ENCODE data around the gene UBE2Q2.
A peak's percentile ranks its signal among the peaks of the same experiment; 100 is the strongest.
"Not testable (repeated sequence)": the region's sequence is repeated elsewhere in the genome, so short reads cannot be mapped to it uniquely, and the experiment has no call there.

The UBE2Q2 gene

GRCh38 chr15:75823860-75824613 is 19.2 kb upstream of the UBE2Q2 start:
- DNase-seq (ENCODE audit: low read depth, low spot score) = no peak

GRCh38 chr15:75827691-75828090 is 15.6 kb upstream of the UBE2Q2 start:
- DNase-seq (ENCODE audit: low read depth, low spot score) = no peak

DNA sequence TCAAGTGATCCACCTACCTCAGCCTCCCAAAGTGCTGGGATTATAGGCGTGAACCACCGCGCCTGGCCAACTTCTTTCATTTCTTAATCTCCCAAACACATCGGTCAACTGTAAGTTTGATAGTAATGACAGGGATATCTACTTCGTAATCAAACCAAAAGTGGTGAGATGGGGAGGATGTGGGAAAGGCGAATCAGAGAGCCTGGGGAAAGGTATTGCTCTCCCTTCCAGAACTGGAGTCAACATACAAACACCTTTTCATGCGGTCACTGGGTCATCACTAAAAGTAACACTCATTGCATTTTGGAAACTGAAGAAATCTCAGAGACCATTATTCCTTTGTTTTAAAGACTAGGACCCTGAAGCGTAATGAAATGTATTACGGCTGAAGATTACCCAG is 14.8 kb upstream of the UBE2Q2 start:
- no peak for DNase-seq (ENCODE audit: low read depth, low spot score)

DNA sequence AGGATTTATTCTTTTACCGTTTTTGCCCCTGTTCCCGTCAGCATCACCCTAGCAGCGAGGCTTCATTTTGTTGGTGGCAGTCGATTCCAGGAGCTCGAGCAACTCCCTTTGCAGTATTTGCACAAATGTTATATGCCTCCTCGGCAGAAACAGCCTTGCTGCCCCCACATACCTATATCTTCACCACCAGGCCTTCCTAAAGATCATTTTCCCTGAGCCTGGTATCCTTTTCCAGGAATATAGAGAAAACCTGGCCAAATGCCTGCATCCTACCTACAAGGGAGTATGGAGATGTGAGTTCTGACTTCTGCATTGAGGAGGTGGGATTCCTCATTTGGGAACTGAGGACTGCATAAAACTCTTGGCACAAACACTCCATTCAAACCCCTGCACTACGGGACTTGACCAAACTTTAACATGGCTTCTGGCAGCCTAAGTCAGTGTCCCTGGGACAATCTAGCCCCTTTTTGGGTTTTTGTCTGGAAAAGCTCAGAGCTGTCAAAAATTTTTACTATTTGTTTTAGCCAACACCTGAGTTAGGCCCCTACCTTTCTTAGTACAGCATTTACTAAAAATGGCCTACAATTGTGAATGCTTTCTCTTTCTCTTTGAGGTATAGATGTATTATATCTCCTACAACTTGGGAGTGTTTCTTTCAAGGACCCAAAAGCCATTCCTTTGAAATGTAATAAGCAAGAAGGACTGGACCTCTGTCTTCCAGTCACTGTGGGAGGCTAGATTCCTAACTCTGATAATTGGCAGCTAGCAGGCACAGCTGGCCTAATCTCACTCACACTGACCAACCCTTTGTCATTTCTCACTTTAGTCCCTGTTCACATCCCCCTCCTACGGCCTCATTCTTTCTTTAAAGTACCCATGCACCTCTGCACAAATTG is 12.1 kb upstream of the UBE2Q2 start:
- DNase-seq (ENCODE audit: low read depth, low spot score) = no peak

DNA sequence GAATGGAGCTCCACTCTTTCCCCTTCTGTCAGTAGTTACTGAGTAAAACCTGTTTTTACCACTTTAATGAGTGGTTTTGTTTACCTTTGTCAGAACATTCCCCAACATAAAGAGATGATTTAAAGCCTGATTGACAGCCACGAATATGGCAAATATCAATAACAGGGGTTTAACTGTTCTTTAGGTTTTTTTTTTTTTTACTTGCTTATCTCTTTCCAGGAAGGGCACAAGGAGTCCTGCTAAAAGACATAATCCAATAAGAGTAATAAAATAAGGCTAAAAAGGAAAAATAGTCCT is 11.5 kb upstream of the UBE2Q2 start:
- DNase-seq (ENCODE audit: low read depth, low spot score) = no peak

DNA sequence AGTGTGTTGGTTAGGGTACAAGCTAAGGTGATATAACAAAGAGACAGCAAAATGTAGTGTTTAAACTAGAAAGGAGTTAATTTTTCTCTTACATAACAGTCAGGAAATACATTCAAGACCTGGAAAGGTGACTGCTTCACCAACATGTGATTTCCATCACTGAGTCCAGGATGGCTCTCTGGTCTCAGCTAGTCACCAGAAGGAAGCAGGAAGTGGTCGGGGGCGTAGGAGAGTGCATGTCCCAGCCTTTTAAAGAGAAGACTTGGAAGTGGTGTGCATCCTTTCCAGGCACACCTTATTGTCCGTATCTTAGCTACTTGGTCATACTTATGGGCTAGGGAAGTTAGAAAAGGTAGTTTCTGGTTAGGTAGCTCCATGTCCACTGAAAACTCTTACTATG is 11.1 kb upstream of the UBE2Q2 start:
- no peak for DNase-seq (ENCODE audit: low read depth, low spot score)

- DNase-seq (ENCODE audit: low read depth, low spot score) = no peak
Measured at GRCh38 chr15:75834021-75834420, 9.2 kb upstream of the UBE2Q2 start.

GRCh38 chr15:75835990-75836958 is 7.0 kb upstream of the UBE2Q2 start:
- no peak for DNase-seq (ENCODE audit: low read depth, low spot score)

DNA sequence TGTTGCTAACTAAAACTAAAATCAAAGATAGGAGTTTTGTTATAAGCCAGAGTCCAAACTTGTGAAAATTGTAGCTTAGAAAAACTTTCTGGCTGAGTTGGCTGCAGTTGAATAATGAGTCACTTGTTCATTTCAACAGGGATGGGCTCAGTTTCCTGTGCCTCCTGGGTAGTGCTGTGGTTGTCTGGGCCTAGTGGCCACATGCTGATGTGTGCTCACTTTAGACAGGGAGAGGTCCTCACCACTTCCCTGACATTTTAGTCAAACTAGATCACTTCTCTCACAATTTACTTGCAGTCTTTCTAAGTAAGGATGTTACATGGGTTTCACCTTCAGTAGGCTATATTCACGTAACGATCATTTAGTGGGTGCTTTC is 6.3 kb upstream of the UBE2Q2 start:
- DNase-seq (ENCODE audit: low read depth, low spot score) = peak; percentile 82

GRCh38 chr15:75840659-75841058 is 2.6 kb upstream of the UBE2Q2 start:
- DNase-seq (ENCODE audit: low read depth, low spot score) = peak; percentile 54

- DNase-seq (ENCODE audit: low read depth, low spot score) = no peak
Measured at GRCh38 chr15:75841626-75842025, 1.6 kb upstream of the UBE2Q2 start.

DNA sequence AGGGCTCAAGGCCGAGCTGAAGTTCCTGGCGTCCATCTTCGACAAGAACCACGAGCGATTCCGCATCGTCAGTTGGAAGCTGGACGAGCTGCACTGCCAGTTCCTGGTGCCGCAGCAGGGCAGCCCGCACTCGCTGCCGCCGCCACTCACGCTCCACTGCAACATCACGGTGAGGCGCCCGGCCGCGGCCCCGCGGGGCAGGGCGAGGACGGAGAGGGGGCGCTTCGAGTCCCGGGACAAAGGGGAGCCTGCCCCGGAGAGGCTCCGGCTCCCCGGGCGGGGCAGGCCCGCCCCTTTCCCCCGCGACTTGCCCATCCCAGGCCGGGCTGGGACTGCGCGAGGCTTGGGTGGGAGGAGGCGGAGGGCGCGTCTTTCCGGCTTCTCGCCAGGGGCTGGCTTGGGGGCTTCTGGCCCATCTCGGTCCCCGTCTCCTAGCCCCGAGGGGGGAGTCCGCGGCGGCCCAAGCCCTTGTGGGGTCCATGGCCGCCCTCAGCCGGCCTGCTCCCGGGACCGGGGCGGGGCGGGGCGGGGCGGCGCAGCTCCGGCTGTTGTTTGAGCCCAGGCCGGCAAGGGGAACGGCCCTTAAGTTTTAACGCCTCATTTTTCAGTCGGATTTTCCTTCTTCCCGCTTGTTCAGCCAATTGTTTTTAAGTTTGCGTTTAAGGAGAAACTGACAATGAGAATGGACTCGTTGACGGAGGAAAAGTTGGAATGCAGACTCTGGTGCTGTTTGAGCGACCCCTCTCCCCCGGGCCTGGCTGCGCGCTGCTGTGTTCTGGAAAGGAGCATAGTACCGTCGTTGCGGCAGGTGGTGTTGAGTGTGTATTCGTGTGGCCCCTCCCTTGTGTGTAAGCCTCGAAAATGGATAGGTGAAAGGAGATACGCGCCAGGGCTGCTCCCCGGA is 683 bp downstream of the UBE2Q2 start:
- DNase-seq (ENCODE audit: low read depth, low spot score) = peak; percentile 81

DNA sequence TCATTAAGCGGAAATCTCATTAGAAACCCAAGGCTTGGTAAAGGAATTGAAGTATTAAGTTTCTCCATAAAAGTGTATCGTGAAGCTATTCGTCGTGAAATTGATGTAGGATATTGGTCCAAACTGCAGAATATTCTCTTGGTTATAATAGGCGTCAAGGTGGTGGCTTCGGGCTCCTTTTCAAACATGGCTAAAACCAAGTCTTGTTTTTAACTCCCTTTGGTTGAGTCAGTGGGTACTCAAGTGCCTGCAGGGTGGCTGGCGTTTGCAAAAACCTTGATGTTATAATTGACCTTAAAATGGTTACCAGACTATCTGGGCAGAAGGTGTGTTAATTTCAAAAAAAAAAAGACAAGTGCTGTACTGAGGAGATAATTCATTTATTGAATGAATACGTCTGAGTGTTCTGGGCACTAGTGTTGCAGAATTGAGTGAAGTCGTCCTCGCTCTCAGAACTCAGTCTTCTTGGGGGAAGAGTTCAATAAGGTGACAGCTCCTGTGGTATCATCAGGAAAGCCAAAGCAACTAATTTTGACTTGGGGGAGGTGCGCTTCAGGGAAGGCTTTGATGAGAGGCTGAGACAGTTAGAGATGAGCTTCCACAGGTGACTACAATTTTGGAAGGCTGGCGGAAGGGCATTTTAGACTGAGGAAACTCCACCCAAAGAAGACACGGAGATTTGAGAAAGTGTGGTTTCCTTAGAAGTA is 1.5 kb downstream of the UBE2Q2 start:
- DNase-seq (ENCODE audit: low read depth, low spot score) = peak; percentile 12

DNA sequence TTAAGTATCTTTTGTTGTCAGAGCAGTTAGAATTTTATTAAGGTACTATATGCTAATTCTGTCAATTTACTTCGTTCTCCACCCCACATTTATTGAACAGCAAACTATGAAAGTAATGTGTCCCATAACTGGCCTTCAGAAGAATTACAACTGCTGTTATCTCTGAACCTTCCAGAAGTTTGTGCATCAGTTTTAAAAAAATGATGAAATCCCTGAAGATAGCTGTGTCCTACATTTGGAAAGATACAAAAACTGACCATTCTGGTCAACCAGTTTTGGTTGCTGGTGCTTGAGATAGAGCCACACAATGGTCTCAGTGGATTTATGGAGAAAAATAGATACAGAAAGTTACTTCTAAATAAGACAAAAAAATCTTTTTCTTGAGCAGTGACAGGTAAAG is 5.9 kb downstream of the UBE2Q2 start:
- no peak for DNase-seq (ENCODE audit: low read depth, low spot score)

GRCh38 chr15:75850708-75851107 is 7.5 kb downstream of the UBE2Q2 start:
- no peak for DNase-seq (ENCODE audit: low read depth, low spot score)

GRCh38 chr15:75851566-75851965 is 8.3 kb downstream of the UBE2Q2 start:
- DNase-seq (ENCODE audit: low read depth, low spot score) = not testable (repeated sequence)

- DNase-seq (ENCODE audit: low read depth, low spot score) = no peak
Measured at GRCh38 chr15:75857886-75858285, 14.6 kb downstream of the UBE2Q2 start.

DNA sequence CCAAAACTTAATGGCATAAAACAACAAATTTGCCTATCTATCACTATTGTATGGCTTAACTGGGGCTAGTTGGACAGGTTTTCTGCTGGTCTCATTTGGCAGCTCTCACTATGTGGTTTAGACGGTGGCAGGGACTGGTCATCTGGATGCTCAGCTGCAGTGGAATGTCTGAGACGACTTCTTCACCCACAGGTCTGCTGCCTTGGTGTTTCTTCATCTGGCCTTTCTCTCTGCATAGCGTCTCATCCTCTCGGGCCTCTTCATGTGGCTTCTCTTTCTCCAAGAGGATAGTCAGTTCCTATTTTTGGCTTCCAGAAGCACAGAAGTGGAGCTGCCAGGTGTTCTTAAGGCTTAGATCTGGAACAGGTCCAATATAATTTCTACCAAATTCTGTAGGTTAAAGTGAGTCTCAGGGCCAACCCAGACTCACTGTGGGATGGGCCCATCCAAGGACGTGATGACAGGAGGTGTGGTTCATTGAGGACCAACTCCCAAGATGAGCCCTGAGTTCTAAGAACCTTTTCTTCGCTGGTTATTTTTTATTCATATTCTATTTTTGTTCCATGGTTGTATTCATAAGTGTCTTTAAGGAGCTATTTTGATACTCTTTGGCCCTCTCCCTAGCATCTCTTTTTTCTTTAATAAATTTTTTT is 18.6 kb downstream of the UBE2Q2 start:
- DNase-seq (ENCODE audit: low read depth, low spot score) = peak; percentile 30

DNA sequence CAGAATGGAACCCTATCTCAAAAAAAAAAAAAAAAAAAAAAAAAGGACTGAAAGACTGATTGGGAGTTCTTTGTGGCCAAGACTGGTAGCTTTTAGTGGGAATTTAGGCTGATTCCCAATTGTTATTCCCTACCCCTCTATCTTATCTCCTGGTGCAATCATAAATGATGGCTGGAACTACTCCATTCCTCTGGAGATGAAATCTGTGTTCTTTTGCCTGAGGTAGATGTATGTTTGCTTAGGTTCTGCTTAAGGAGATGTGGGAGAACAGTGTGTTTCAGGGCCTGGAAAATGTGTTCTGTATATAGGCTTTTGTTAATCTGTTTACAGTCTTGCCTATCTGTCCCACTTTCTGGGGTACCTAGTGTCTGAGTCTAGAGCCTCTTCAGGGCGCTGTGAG is 19.5 kb downstream of the UBE2Q2 start:
- DNase-seq (ENCODE audit: low read depth, low spot score) = no peak

Data from astrocyte of the hippocampus (primary cell).